Measurements from ENCODE around the gene IDH3B. TPM values are rescaled to one million over a fixed set of nuclear protein-coding genes. Genes with fewer than 3 reads are reported as not detected.

The IDH3B gene
- polyA plus RNA-seq, 3 donors, result 102 to 224 (median 103) TPM

DNA sequence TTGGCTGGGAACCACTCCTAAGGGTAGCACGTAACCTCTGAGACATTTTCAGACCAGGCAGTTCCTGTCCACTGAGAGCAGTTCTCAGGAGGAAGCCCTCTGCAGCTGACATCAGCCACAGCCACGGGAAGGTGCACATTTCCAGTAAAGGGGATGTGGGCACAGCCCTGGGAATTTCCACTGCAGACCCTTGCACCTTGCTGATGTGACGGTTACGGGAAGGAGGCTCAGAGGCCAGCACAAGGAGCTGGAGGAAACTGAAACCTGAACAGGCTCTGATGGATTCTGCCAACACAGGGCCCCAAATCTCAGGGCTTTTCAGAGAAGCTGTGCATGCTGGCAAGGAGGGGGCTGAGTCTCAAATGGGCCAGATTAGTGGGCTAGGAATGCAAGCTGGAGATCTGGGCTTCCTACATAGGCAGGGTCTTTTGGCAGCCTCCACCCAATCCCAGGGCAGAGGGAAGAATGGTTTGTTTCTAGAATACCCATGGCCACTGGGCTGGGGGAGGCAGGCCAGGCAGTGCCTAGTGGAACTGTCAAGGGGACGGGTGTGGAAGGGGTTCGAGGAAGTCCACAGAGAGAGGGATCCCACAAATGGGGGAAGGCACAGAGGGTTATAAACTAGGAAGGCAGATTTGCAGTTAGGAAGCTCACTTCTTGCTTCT is 42.8 kb upstream of the IDH3B start:
- Histone ChIP-seq H3K4me2 (replicated peaks; ENCODE audit: extremely low read depth, low read length, poor library complexity, severe bottlenecking) (no peak overlapping the region), H3K4me3 (replicated peaks in 1 of 3; ENCODE audit: low read depth in 2 of 3, low read length in 3 of 3) (no peak overlapping the region), H3K9ac (ENCODE audit: insufficient read depth, low read length, poor library complexity, severe bottlenecking) (no peak overlapping the region), H3K9me3 (replicated peaks in 1 of 2; ENCODE audit: control insufficient read depth in 1 of 2, insufficient read depth in 1 of 2, low read length in 2 of 2) (peaks cover 0 to 4% of the 10 kb centered on the region in 2 donors), H3K27me3 (ENCODE audit: control insufficient read depth in 2 of 2, insufficient read depth in 2 of 2, low read length in 2 of 2) (peaks cover 0 to 4% of the 10 kb centered on the region in 2 donors), H3K27ac (ENCODE audit: low read depth in 1 of 2, low read length in 2 of 2) (no peak overlapping the region), H3K4me1 (ENCODE audit: control insufficient read depth in 1 of 2, insufficient read depth in 2 of 2, low read length in 2 of 2) (no peaks in the 10 kb centered on the region), H2AFZ (ENCODE audit: insufficient read depth, low read depth, low read length, poor library complexity, severe bottlenecking) (no peak overlapping the region), H4K20me1 (ENCODE audit: insufficient read depth, low read length) (no peaks in the 10 kb centered on the region), H3K79me2 (ENCODE audit: insufficient read depth, low read length) (no peaks in the 10 kb centered on the region), H3K36me3 (replicated peaks in 1 of 2; ENCODE audit: control insufficient read depth in 1 of 2, insufficient read depth in 2 of 2, low read length in 2 of 2) (no peaks in the 10 kb centered on the region)
- TF ChIP-seq, protein P1, sequence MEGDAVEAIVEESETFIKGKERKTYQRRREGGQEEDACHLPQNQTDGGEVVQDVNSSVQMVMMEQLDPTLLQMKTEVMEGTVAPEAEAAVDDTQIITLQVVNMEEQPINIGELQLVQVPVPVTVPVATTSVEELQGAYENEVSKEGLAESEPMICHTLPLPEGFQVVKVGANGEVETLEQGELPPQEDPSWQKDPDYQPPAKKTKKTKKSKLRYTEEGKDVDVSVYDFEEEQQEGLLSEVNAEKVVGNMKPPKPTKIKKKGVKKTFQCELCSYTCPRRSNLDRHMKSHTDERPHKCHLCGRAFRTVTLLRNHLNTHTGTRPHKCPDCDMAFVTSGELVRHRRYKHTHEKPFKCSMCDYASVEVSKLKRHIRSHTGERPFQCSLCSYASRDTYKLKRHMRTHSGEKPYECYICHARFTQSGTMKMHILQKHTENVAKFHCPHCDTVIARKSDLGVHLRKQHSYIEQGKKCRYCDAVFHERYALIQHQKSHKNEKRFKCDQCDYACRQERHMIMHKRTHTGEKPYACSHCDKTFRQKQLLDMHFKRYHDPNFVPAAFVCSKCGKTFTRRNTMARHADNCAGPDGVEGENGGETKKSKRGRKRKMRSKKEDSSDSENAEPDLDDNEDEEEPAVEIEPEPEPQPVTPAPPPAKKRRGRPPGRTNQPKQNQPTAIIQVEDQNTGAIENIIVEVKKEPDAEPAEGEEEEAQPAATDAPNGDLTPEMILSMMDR (IDR thresholded peaks at IDR 0.05), result no peak
- no peak for DNase-seq
- no peaks in the 10 kb centered on the region for H3K4me1 Mint-ChIP-seq
- peaks cover 3 to 18% (median 18%) of the 10 kb centered on the region in 3 donors for H3K27me3 Mint-ChIP-seq (ENCODE audit: low read depth in 3 of 3)
- H3K9me3 Mint-ChIP-seq, result peaks cover 0 to 10% (median 6%) of the 10 kb centered on the region in 7 donors
- no peak overlapping the region for H3K27ac Mint-ChIP-seq
- H3K4me3 Mint-ChIP-seq, result no peak overlapping the region
- 27% methylated on average over 5 of the region's 6 CpGs for WGBS (ENCODE audit: insufficient coverage)
- H3K36me3 Mint-ChIP-seq, result no peaks in the 10 kb centered on the region
- intact Hi-C loops (cut with micrococcal nuclease), result no loop called here

- Histone ChIP-seq H4K20me1 (ENCODE audit: insufficient read depth, low read length) (no peaks in the 10 kb centered on the region), H3K4me1 (ENCODE audit: control insufficient read depth in 1 of 2, insufficient read depth in 2 of 2, low read length in 2 of 2) (no peaks in the 10 kb centered on the region), H3K27me3 (ENCODE audit: control insufficient read depth in 2 of 2, insufficient read depth in 2 of 2, low read length in 2 of 2) (peaks cover 0 to 4% of the 10 kb centered on the region in 2 donors), H3K9me3 (replicated peaks in 1 of 2; ENCODE audit: control insufficient read depth in 1 of 2, insufficient read depth in 1 of 2, low read length in 2 of 2) (peaks cover 0 to 4% of the 10 kb centered on the region in 2 donors), H3K79me2 (ENCODE audit: insufficient read depth, low read length) (no peaks in the 10 kb centered on the region), H2AFZ (ENCODE audit: insufficient read depth, low read depth, low read length, poor library complexity, severe bottlenecking) (no peak overlapping the region), H3K36me3 (replicated peaks in 1 of 2; ENCODE audit: control insufficient read depth in 1 of 2, insufficient read depth in 2 of 2, low read length in 2 of 2) (no peaks in the 10 kb centered on the region), H3K27ac (ENCODE audit: low read depth in 1 of 2, low read length in 2 of 2) (no peak overlapping the region), H3K9ac (ENCODE audit: insufficient read depth, low read length, poor library complexity, severe bottlenecking) (no peak overlapping the region), H3K4me3 (replicated peaks in 1 of 3; ENCODE audit: low read depth in 2 of 3, low read length in 3 of 3) (no peak overlapping the region), H3K4me2 (replicated peaks; ENCODE audit: extremely low read depth, low read length, poor library complexity, severe bottlenecking) (no peak overlapping the region)
- no peak for DNase-seq
- H3K27me3 Mint-ChIP-seq (ENCODE audit: low read depth in 3 of 3), result peaks cover 6 to 23% (median 20%) of the 10 kb centered on the region in 3 donors
- no peak overlapping the region for H3K27ac Mint-ChIP-seq
- no peak overlapping the region for H3K4me3 Mint-ChIP-seq
- H3K4me1 Mint-ChIP-seq, result no peaks in the 10 kb centered on the region
- peaks cover 0 to 10% (median 6%) of the 10 kb centered on the region in 7 donors for H3K9me3 Mint-ChIP-seq
- intact Hi-C loops (cut with micrococcal nuclease), result no loop called here
- no peaks in the 10 kb centered on the region for H3K36me3 Mint-ChIP-seq
- 97% methylated on average over 7 of the region's 14 CpGs for WGBS (ENCODE audit: insufficient coverage)
- TF ChIP-seq, protein P1 (IDR thresholded peaks at IDR 0.05), result no peak
These were observed 42.1 kb upstream of the IDH3B start for GRCh38 chr20:2705931-2706645.

Measured in CD14-positive monocyte (primary cell).